ENCODE measurements around the gene MDK. TPM values are rescaled to one million over a fixed set of nuclear protein-coding genes. Genes with fewer than 3 reads are reported as not detected.

Gene MDK
- total and polyA plus RNA-seq, 2 of the 4 experiments (the other 2 are of a cell fraction): 25.8 to 377 TPM

DNA sequence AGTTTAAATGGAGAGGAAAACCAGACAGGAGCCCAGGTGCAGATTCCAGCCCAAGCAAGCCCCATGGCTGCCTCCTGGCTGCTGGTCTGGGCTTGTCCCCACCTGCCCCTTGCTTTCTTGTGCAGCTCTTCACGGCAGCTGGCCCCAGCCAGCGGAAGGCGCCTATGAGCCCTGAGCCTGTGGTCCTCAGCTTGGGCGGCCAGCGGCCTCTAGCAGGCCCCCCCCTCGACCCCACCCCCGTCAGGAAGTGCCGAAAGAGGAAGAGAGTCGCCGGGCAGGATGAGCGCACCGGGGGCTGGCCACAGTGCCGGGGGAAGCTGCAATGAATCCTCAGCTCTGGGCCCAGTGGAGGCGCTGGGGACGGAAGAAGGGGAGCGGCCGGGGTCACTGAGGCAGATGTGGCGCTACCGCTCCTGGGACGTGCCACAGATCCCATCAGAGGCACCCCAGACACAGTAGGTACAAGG is 36.3 kb upstream of the MDK start:
- H3K27ac ChIP-seq (ENCODE audit: insufficient read depth, low read length): no peak overlapping the region
- no peak overlapping the region for H4K8ac ChIP-seq (ENCODE audit: low read depth in 2 of 2, low read length in 2 of 2)
- H4K91ac ChIP-seq (ENCODE audit: insufficient read depth, low read depth, low read length): no peak overlapping the region
- H3K4me3 ChIP-seq (ENCODE audit: insufficient read depth, low read depth, low read length): no peak overlapping the region
- peaks cover 15% of the 10 kb centered on the region for H3K4me1 ChIP-seq (ENCODE audit: control insufficient read depth, insufficient read depth, low read length)
- no peak overlapping the region for H3K23ac ChIP-seq (ENCODE audit: low read depth, low read length)
- peaks cover 9% of the 10 kb centered on the region for H3K9me1 ChIP-seq (ENCODE audit: insufficient read depth, low read length)
- no peak overlapping the region for H3K14ac ChIP-seq (replicated peaks; ENCODE audit: low read depth, low read length)
- ATAC-seq (ENCODE audit: low read depth) (no peak), DNase-seq (no peak)
- in situ Hi-C loops (cut with MboI; ENCODE audit: low sequenced_read_pairs): no loop called here
- no peaks in the 10 kb centered on the region for H3K36me3 ChIP-seq (ENCODE audit: control insufficient read depth, insufficient read depth, low read length)
- POLR2A ChIA-PET (ENCODE audit: unreplicated experiment): no interaction called here
- 57% methylated on average over 8 of the region's 20 CpGs; no CpG with 5 or more reads in 1 of the 2 experiments for WGBS, 2 experiments (ENCODE audit: extremely low coverage in 2 of 2, insufficient read length in 1 of 2)
- TF ChIP-seq, protein P1, sequence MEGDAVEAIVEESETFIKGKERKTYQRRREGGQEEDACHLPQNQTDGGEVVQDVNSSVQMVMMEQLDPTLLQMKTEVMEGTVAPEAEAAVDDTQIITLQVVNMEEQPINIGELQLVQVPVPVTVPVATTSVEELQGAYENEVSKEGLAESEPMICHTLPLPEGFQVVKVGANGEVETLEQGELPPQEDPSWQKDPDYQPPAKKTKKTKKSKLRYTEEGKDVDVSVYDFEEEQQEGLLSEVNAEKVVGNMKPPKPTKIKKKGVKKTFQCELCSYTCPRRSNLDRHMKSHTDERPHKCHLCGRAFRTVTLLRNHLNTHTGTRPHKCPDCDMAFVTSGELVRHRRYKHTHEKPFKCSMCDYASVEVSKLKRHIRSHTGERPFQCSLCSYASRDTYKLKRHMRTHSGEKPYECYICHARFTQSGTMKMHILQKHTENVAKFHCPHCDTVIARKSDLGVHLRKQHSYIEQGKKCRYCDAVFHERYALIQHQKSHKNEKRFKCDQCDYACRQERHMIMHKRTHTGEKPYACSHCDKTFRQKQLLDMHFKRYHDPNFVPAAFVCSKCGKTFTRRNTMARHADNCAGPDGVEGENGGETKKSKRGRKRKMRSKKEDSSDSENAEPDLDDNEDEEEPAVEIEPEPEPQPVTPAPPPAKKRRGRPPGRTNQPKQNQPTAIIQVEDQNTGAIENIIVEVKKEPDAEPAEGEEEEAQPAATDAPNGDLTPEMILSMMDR (conservative IDR thresholded peaks at IDR 0.05; ENCODE audit: low read depth, low read length): no peak
- TF ChIP-seq MAFK (IDR thresholded peaks at IDR 0.05; ENCODE audit: low read depth, low read length): no peak
- no peak for TF ChIP-seq MXI1 (IDR thresholded peaks at IDR 0.05; ENCODE audit: borderline replicate concordance, low read depth, low read length)
- no peak for TF ChIP-seq CEBPB (IDR thresholded peaks at IDR 0.05; ENCODE audit: low read depth, low read length)
- TF ChIP-seq RFX5 (IDR thresholded peaks at IDR 0.05; ENCODE audit: low read depth, low read length): no peak
- TF ChIP-seq RAD21 (IDR thresholded peaks at IDR 0.05; ENCODE audit: low read length): no peak
- no peak for TF ChIP-seq NFE2L2 (IDR thresholded peaks at IDR 0.05; ENCODE audit: low read depth, low read length)
- TF ChIP-seq, protein P2, sequence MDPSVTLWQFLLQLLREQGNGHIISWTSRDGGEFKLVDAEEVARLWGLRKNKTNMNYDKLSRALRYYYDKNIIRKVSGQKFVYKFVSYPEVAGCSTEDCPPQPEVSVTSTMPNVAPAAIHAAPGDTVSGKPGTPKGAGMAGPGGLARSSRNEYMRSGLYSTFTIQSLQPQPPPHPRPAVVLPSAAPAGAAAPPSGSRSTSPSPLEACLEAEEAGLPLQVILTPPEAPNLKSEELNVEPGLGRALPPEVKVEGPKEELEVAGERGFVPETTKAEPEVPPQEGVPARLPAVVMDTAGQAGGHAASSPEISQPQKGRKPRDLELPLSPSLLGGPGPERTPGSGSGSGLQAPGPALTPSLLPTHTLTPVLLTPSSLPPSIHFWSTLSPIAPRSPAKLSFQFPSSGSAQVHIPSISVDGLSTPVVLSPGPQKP (IDR thresholded peaks at IDR 0.05; ENCODE audit: borderline replicate concordance, low read depth, low read length): no peak
- no peak for TF ChIP-seq MAZ (IDR thresholded peaks at IDR 0.05; ENCODE audit: borderline replicate concordance, low read depth, low read length)
- H2AFZ ChIP-seq (replicated peaks; ENCODE audit: low read length, poor library complexity): peak overlapping the region; percentile 74
- peaks cover 18 to 30% of the 10 kb centered on the region in 2 experiments for H3K79me1 ChIP-seq (ENCODE audit: low read depth in 1 of 2, low read length in 2 of 2)
- no peak overlapping the region for H2BK120ac ChIP-seq (ENCODE audit: low read depth, low read length)
- H2AK5ac ChIP-seq (ENCODE audit: low read depth, low read length): no peak overlapping the region
- H2BK5ac ChIP-seq (ENCODE audit: low read depth, low read length, poor library complexity, severe bottlenecking): no peak overlapping the region
- dilution Hi-C loops (cut with HindIII; ENCODE audit: low sequenced_read_pairs, unreplicated experiment): no loop called here
- no peak overlapping the region for H4K5ac ChIP-seq (ENCODE audit: low read depth, low read length)
- peaks cover 14% of the 10 kb centered on the region for H4K20me1 ChIP-seq (ENCODE audit: insufficient read depth, low read length)
- H3K56ac ChIP-seq (ENCODE audit: extremely low read depth, insufficient read depth, low read length): no peak overlapping the region
- no peak overlapping the region for H3K4me2 ChIP-seq (ENCODE audit: low read depth, low read length)
- intact Hi-C loops (cut with micrococcal nuclease): no loop called here
- H3K9me3 ChIP-seq (ENCODE audit: control insufficient read depth, insufficient read depth, low read length): no peaks in the 10 kb centered on the region
- no peak overlapping the region for H3K18ac ChIP-seq (ENCODE audit: low read depth, low read length)
- H3K27me3 ChIP-seq (ENCODE audit: control insufficient read depth, insufficient read depth, low read length): peaks cover 11% of the 10 kb centered on the region; the same call in 1 of the 2 replicates
- H3K4ac ChIP-seq (ENCODE audit: low read depth, low read length): no peak overlapping the region
- H2AK9ac ChIP-seq (replicated peaks; ENCODE audit: low read depth, low read length, poor library complexity): no peak overlapping the region
- no peak overlapping the region; the same call in 2 of the 3 replicates for H2BK15ac ChIP-seq (ENCODE audit: low read depth, low read length)
- no peak overlapping the region for H3K9ac ChIP-seq (ENCODE audit: low read depth, low read length)
- no TSS peak for BruUV-seq (replicated peaks)
- no peak overlapping the region for H2BK20ac ChIP-seq (ENCODE audit: low read depth, low read length)
- CTCF ChIA-PET: no interaction called here

All from IMR-90 (cell line).